C4-2B (cell line): ENCODE results near the gene NUDCD2.

Experiments
- ZFX ChIP-seq: fragments of 450-650 bp; IDR thresholded peaks from 2 replicates; pipeline ENCODE4 v1.6.1; 2017
- TF ChIP-seq, protein P1 (sequence below): fragments of 450-650 bp; conservative IDR thresholded peaks from 2 replicates; pipeline ENCODE4 v1.5.1; 2017; ENCODE audit warnings: mild to moderate bottlenecking

DNA sequence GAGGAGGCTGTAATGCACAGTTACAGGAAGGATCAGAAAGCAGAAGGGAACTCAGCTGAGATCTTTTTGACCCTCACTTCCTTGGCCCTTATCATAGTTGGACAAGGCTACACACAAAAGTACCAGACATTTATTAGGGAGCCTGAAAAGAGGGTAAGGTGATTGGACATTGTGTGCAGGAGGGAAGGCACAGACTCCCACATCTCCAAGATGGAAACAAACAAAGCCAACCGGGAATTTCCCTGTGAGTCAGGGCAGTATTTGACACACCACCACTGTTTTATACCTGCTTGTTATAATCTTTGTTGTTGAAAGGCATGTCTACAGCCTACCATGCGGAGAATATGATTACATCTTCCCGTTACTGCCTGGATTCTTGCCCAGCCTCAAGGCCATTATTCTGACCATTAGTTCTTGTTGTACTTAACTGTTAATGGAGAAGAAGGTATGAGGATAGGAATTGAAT is 25.5 kb downstream of the NUDCD2 start:
- TF ChIP-seq, protein P1, sequence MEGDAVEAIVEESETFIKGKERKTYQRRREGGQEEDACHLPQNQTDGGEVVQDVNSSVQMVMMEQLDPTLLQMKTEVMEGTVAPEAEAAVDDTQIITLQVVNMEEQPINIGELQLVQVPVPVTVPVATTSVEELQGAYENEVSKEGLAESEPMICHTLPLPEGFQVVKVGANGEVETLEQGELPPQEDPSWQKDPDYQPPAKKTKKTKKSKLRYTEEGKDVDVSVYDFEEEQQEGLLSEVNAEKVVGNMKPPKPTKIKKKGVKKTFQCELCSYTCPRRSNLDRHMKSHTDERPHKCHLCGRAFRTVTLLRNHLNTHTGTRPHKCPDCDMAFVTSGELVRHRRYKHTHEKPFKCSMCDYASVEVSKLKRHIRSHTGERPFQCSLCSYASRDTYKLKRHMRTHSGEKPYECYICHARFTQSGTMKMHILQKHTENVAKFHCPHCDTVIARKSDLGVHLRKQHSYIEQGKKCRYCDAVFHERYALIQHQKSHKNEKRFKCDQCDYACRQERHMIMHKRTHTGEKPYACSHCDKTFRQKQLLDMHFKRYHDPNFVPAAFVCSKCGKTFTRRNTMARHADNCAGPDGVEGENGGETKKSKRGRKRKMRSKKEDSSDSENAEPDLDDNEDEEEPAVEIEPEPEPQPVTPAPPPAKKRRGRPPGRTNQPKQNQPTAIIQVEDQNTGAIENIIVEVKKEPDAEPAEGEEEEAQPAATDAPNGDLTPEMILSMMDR: no peak
- no peak for TF ChIP-seq ZFX
